Hepatocyte (in vitro differentiated cells): ENCODE measurements around the gene KIF25. TPM values are rescaled to one million over a fixed set of nuclear protein-coding genes. Genes with fewer than 3 reads are reported as not detected.

ENCODE experiments used
- DNase-seq: peaks from one replicate; pipeline ENCODE4 v3.0.0-alpha.2; 2016; ENCODE audit warnings: low spot score
- H2AFZ ChIP-seq: fragments of 200-600 bp; sonication (generic); 2 replicates; pipeline ENCODE4 v1.6.0; 2016; ENCODE audit warnings: antibody characterized with exemption, mild to moderate bottlenecking
- H3K27ac ChIP-seq: fragments of 200-600 bp; sonication (generic); 2 replicates; pipeline ENCODE4 v1.5.1; 2016; ENCODE audit warnings: mild to moderate bottlenecking
- H3K27me3 ChIP-seq: fragments of 200-600 bp; sonication (generic); 2 replicates; pipeline ENCODE4 v1.6.1; 2016
- H3K36me3 ChIP-seq: fragments of 200-600 bp; sonication (generic); replicated peaks from 2 replicates; pipeline ENCODE4 v1.5.1; 2016; ENCODE audit warnings: low read depth; ENCODE audit not compliant: insufficient read depth
- H3K4me1 ChIP-seq: fragments of 200-600 bp; sonication (generic); 2 replicates; pipeline ENCODE4 v1.5.1; 2016; ENCODE audit warnings: mild to moderate bottlenecking, moderate library complexity; ENCODE audit not compliant: insufficient read depth
- H3K4me2 ChIP-seq: fragments of 200-600 bp; sonication (generic); 2 replicates; pipeline ENCODE4 v1.6.0; 2016
- H3K4me3 ChIP-seq: fragments of 200-600 bp; sonication (generic); 2 replicates; pipeline ENCODE4 v1.5.1; 2016; ENCODE audit warnings: mild to moderate bottlenecking
- H3K79me2 ChIP-seq: fragments of 200-600 bp; sonication (generic); 2 replicates; pipeline ENCODE4 v1.6.0; 2017; ENCODE audit warnings: mild to moderate bottlenecking
- H3K9me2 ChIP-seq: fragments of 200-600 bp; sonication (generic); replicated peaks from 2 replicates; pipeline ENCODE4 v1.6.0; 2017; ENCODE audit warnings: mild to moderate bottlenecking; ENCODE audit not compliant: insufficient read depth
- H3K9me3 ChIP-seq: fragments of 200-600 bp; sonication (generic); 2 replicates; pipeline ENCODE4 v1.5.1; 2016; ENCODE audit warnings: low read depth, mild to moderate bottlenecking
- H4K20me1 ChIP-seq: fragments of 200-600 bp; sonication (generic); 2 replicates; pipeline ENCODE4 v1.6.0; 2016; ENCODE audit warnings: mild to moderate bottlenecking; ENCODE audit not compliant: insufficient read depth, poor library complexity, severe bottlenecking
- EZH2 ChIP-seq: fragments of 200-600 bp; sonication (generic); IDR thresholded peaks from 2 replicates; pipeline ENCODE4 v1.6.1; 2016; ENCODE audit warnings: antibody characterized with exemption, mild to moderate bottlenecking, borderline replicate concordance
- EZH2phosphoT487 ChIP-seq: fragments of 200-600 bp; sonication (generic); IDR thresholded peaks from one replicate; pipeline ENCODE4 v1.6.1; 2018; ENCODE audit warnings: antibody characterized with exemption, mild to moderate bottlenecking, low read depth, moderate library complexity; ENCODE audit not compliant: unreplicated experiment, severe bottlenecking
- WGBS: methylation state at CpG from one replicate; pipeline ENCODE4 v1.1.6; 2016; ENCODE audit warnings: low lambda C conversion rate; ENCODE audit errors: missing lambda C conversion rate; 5-methylcytosine and 5-hydroxymethylcytosine counted together
- polyA plus RNA-seq: library from polyadenylated mRNA; unstranded; fragments of >200 nt; fragmentation: Nextera tagmentation; extraction: Ambion mirVana; gene quantifications from 2 replicates; pipeline ENCODE4 v1.2.1, GENCODE V29; 2016
- total RNA-seq: library from RNA; depleted of rRNA; stranded (reverse); fragments of >200 nt; gene quantifications from 2 replicates; pipeline ENCODE4 v1.2.3, GENCODE V29; 2014
- TF ChIP-seq, protein P1 (sequence below): fragments of 200-600 bp; sonication (generic); IDR thresholded peaks from 2 replicates; pipeline ENCODE4 v1.5.1; 2016; ENCODE audit warnings: antibody characterized with exemption, mild to moderate bottlenecking; ENCODE audit not compliant: poor library complexity

Gene KIF25
- total and polyA plus RNA-seq, 2 experiments from 2014 or later: 0.40 TPM; not detected in 1

DNA sequence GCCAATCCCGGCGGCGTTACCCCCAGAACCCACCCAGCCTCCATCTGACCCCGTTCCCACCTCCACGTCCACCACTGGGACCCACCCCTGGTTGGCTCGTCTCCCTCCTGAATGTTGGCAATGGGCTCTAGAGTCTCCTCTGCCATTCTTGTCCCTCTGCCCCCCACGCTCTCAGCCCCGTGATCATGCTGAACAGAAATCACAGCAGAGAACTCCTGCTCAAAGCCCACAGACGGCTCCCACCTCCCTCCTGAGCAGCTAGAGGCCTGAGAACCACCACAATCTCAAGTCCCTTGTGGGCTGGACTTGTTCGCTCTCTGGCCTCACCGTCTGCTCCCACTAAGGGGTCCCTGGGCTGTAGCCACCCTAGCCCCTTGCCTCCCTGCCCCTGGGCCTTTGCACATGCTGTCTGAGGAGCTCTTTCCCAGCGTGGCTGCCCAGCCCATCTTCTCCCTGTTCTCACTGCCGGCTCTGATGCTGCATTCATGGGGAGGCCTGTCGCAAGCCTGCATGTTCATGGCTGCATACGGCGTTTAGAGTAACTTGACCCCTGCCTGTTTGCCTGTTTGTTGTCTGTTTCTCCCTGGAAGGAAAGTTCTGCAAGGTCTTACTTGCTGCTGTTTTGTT, 92.7 kb downstream of the KIF25 start:
- no peaks in the 10 kb centered on the region for H4K20me1 ChIP-seq
- TF ChIP-seq, protein P1, sequence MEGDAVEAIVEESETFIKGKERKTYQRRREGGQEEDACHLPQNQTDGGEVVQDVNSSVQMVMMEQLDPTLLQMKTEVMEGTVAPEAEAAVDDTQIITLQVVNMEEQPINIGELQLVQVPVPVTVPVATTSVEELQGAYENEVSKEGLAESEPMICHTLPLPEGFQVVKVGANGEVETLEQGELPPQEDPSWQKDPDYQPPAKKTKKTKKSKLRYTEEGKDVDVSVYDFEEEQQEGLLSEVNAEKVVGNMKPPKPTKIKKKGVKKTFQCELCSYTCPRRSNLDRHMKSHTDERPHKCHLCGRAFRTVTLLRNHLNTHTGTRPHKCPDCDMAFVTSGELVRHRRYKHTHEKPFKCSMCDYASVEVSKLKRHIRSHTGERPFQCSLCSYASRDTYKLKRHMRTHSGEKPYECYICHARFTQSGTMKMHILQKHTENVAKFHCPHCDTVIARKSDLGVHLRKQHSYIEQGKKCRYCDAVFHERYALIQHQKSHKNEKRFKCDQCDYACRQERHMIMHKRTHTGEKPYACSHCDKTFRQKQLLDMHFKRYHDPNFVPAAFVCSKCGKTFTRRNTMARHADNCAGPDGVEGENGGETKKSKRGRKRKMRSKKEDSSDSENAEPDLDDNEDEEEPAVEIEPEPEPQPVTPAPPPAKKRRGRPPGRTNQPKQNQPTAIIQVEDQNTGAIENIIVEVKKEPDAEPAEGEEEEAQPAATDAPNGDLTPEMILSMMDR: no peak
- TF ChIP-seq EZH2: no peak
- no peak for TF ChIP-seq EZH2phosphoT487
- WGBS: 87% methylated on average over 14 of the region's 16 CpGs
- no peaks in the 10 kb centered on the region for H3K9me3 ChIP-seq
- DNase-seq: no peak
- H3K27me3 ChIP-seq: no peaks in the 10 kb centered on the region
- no peaks in the 10 kb centered on the region for H3K9me2 ChIP-seq
- no peak overlapping the region for H3K27ac ChIP-seq
- H3K4me2 ChIP-seq: no peak overlapping the region
- no peaks in the 10 kb centered on the region for H3K36me3 ChIP-seq
- peaks cover 20% of the 10 kb centered on the region for H3K4me1 ChIP-seq
- H2AFZ ChIP-seq: no peak overlapping the region
- no peaks in the 10 kb centered on the region for H3K79me2 ChIP-seq
- no peak overlapping the region for H3K4me3 ChIP-seq

DNA sequence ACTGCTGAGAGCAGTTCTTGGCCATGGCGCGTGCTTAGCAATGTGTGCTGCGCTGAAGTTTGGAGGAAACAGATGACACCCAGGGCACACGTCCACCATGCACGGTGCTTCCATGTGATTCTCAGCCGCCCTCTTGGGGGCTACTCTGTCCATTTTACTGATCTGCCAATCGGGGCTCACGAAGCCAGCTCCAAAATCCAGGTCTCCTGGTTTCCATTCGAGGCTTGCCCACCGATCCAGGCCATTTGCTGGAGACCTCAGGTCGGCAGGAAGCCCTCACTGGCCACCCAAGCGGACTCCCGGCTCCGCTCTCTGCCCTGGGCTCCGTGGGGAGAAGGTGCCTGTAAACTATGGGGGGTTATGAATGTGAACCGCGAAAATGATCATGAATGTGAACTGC, 93.2 kb downstream of the KIF25 start:
- H3K27me3 ChIP-seq: no peaks in the 10 kb centered on the region
- H3K36me3 ChIP-seq: no peaks in the 10 kb centered on the region
- no peaks in the 10 kb centered on the region for H3K9me2 ChIP-seq
- H3K9me3 ChIP-seq: no peaks in the 10 kb centered on the region
- H4K20me1 ChIP-seq: no peaks in the 10 kb centered on the region
- no peak overlapping the region for H3K4me2 ChIP-seq
- H3K4me1 ChIP-seq: peaks cover 20% of the 10 kb centered on the region
- no peak overlapping the region for H2AFZ ChIP-seq
- H3K79me2 ChIP-seq: no peaks in the 10 kb centered on the region
- 83% methylated on average over 17 of the region's 17 CpGs for WGBS
- H3K27ac ChIP-seq: no peak overlapping the region
- TF ChIP-seq, protein P1: no peak
- TF ChIP-seq EZH2 (no peak), EZH2phosphoT487 (no peak)
- no peak overlapping the region for H3K4me3 ChIP-seq
- DNase-seq: no peak

DNA sequence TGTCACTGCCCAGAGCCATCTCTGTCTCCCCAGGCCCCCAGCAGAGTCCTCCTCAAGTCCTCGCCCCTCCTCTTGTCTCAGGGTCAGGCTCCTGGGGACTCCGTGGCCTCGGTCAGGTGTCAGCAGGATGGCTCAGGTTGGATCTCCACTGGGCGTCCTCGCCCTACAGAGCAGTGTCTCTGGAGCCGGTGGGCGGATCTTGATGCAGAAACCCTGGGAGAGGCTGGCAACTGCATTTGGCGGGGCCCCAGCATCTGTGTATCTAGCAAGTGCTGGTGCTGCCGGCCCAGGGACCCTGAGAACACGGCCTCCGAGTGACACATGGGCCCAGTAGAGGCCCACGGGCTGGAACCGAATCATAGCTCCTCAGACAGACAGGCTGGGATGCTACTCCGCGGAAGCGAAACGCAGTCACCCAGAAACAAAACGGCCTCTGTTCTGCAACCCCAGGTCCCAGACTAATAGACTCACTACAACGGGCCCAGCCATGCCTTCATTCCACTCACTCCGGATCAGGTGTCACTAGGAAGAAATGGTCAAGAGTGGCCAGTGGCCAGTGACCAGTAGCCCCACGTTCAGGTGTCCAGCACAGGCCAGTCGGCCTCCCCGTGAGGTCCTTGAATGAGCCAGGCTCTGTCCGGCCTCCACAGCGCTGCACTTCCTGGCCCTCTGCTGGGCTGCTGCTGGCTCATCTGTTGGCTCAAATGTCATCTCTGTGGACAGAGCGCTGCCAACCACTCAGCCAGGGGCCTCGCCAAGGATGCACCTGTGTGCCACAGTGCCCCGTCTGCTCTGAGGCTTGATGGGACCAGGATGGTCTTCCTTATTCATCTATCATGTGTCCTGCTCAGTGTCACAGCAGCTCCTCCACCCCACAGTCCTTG, 94.2 kb downstream of the KIF25 start:
- no peaks in the 10 kb centered on the region for H3K79me2 ChIP-seq
- H3K9me2 ChIP-seq: no peaks in the 10 kb centered on the region
- no peak overlapping the region for H3K4me3 ChIP-seq
- H3K27ac ChIP-seq: no peak overlapping the region
- TF ChIP-seq EZH2 (no peak), EZH2phosphoT487 (no peak)
- H3K36me3 ChIP-seq: no peaks in the 10 kb centered on the region
- no peaks in the 10 kb centered on the region for H4K20me1 ChIP-seq
- no peak for DNase-seq
- WGBS: 93% methylated on average over 28 of the region's 28 CpGs
- H3K4me2 ChIP-seq: no peak overlapping the region
- H2AFZ ChIP-seq: no peak overlapping the region
- H3K4me1 ChIP-seq: peaks cover 20% of the 10 kb centered on the region
- H3K9me3 ChIP-seq: no peaks in the 10 kb centered on the region
- no peaks in the 10 kb centered on the region for H3K27me3 ChIP-seq

DNA sequence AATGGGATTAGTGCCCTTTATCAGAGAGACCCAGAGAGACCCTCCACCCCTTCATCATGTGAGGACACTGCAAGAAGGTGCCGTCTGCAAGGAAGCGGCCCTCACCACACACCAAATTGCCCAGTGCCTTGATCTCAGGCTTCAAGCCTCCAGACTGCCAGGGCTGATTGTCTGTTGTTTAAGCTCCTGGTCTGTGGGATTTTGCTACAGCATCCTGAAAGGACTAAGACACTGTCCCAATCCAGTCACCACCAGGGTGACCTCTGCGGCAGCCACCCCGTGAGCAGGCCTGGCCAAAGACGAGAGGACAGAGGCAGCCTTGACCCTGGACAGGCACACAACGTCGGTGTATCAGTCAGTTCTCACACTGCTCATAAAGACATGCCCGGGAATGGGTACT, 95.1 kb downstream of the KIF25 start:
- Histone ChIP-seq H3K4me3 (no peak overlapping the region), H3K36me3 (no peaks in the 10 kb centered on the region)
- WGBS: 80% methylated on average over 8 of the region's 8 CpGs

More for the DNA sequence above, 95.1 kb downstream of the KIF25 start:
- no peaks in the 10 kb centered on the region for H3K9me3 ChIP-seq
- H3K79me2 ChIP-seq: no peaks in the 10 kb centered on the region
- H3K4me1 ChIP-seq: peaks cover 19% of the 10 kb centered on the region
- no peak overlapping the region for H2AFZ ChIP-seq
- TF ChIP-seq EZH2 (no peak), EZH2phosphoT487 (no peak)
- TF ChIP-seq, protein P1: no peak
- no peaks in the 10 kb centered on the region for H4K20me1 ChIP-seq
- no peaks in the 10 kb centered on the region for H3K27me3 ChIP-seq
- no peak overlapping the region for H3K4me2 ChIP-seq
- no peak for DNase-seq
- no peaks in the 10 kb centered on the region for H3K9me2 ChIP-seq
- no peak overlapping the region for H3K27ac ChIP-seq
